IPS DF 4.7 (cell line): ENCODE results near the gene B3GAT1.
A peak's percentile ranks its signal among the peaks of the same experiment; 100 is the strongest.

ENCODE experiments used
- DNase-seq: peaks from one replicate; pipeline ENCODE4 v3.0.0-alpha.2; 2013; ENCODE audit warnings: low spot score; ENCODE audit errors: extremely low read depth

B3GAT1 gene

DNA sequence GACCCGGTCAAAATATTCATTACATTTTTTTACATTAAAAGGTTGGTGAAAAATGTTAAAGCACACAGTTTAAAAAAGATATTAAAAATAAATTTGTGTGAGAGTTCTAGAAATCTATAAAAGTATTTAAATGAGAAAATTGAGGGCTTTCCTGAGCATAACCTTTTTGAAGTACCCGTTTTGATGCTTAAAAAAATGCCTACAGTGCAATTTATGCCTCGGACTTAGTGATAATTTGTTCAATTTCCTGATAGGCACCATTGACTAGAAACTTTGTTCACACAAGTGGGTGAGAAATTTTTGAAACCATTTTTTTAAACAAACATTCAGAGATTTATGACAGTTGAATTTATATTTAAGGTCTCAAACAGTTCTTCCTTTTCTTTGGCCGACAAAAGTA is 29.7 kb upstream of the B3GAT1 start:
- DNase-seq = no peak

DNA sequence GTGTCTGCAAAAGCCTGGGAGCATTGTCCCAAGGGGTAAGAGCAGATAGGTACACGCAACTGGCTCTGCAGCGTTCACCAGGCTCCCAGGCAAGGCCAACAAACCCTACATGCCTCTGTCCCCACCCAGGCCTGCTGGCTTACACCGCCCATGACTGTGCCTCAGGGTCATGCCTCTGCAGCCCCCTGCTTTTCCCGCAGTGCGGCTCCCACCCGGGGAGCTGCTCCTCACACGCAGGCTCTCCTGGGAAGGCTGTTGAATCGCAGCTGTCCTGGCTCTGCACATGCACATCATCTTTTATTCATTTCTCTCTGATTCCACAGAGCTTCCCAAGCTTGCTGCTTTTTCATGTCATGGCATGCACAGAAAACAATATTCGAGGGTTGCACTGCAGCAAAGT is 29.2 kb upstream of the B3GAT1 start:
- DNase-seq = no peak

DNA sequence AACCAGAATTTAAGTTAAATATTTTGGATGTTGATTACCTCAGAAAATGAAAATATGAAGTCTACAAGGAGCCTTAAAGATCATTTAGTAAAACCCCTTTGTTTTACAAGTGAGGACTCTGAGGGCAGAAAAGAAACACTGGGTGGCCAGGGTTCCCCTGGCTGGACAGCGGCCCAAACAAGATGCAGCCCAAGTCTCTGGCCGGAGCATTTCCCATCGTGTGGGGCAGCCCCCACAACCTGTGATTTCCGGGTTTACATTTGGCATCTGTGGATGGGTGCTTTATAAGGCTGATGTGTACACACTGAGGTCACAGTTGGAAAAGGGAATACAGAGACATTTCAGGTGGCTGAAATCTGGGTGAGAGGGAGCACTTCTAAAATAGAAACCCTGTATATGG is 28.8 kb upstream of the B3GAT1 start:
- no peak for DNase-seq

DNA sequence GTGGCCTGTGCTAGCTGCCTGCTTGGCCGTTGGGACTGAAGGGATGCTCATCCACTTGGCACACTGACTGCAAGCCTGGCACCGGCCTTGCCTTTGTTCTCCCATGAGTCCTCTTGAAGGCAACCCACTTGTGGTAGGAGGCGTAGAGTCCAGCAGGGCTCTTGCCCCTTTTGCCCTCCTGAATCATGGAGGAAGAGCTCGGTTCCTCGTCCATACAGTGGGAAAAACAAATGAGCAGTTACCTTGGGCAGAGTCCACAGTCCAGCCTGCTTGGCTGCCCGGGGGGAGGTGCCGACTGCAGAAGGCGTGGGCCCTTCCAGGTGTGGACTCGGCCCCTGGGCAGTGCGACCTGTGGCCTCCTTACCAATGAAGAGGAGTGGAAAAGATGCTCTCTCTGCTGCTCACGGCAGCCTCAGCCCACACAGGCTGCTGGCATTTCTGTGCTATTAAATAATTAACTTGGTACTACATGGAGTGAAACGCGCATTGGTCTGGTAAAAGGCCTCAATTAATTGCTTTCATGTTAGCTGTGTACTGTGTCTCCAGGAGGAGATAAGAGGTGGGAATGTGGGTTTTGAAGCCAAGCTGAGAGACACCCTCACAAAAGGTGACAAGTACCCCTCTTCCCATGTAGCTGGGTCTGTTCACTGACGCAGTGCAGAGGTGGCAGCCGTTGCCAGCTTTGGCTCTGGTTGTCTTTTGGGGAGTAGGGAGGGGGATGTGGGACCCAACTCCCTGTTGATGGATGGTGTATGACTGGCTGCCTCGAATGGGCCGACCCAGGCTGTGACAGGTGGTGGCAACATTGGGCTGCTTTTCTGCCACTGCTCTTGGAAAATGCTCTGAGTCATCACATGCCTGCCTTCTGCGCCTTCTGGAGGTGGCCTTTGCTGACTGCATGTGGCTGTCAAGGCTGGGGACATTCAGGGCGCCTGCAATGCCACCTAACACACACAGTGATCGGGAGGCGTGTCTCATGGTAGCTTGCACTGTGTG is 26.8 kb upstream of the B3GAT1 start:
- no peak for DNase-seq

DNA sequence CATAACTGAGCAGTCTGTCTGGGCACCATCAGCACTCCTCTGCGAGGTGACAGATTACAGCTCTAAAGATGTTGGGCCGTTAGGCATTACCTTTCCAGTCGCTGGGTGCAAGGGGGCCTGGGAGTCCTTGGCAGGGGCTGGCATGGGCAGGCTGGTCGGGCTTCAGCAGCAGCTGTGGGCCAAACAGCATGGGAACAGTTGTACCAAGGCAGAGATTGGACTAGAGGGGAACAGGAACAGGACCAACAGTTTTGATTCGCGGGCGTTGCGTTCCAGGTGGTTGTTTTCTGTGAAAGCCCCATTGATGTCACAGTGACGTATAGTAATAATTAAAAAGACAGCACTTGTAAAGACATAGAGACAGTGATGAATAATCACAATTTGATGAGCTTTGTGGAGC is 25.8 kb upstream of the B3GAT1 start:
- no peak for DNase-seq

DNA sequence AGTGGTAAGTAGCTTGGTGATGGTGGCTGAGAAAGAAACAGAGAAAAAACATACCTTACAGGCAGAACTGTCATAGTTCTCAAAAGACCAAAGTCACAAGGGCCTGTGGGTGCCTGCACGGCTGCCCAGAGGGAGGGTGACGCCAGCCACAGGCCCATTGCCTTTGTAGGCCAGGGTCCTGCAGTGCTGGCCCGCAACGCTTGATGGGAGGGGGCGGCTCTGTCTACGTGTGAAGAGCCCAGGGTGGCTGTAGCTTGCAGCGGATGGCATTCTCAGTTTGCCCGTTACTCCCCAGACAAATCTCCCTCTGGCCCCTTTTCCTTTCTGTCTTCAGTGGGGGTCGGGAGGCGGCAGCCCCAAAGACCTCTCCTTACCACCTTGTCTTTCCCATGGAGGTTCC is 24.7 kb upstream of the B3GAT1 start:
- DNase-seq = no peak

DNA sequence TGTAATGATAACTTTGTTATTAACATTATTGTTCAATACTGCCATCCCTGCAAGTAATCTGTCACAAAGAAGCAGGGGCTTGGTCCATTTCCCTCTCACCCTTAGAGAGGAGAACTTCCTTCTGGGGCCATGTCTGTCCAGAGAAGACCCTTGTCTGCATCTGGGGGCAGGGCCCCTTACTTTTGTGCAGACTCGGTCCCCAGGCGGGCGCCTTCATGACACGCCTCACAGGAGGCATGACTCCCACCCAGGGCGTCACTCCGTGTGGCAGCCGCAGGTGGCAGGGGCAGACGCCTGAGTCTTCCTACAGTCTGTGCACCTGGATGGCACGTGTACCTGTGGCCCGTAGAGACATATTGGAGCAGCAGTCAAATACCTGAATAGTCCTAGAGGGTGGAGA is 21.8 kb upstream of the B3GAT1 start:
- no peak for DNase-seq

DNA sequence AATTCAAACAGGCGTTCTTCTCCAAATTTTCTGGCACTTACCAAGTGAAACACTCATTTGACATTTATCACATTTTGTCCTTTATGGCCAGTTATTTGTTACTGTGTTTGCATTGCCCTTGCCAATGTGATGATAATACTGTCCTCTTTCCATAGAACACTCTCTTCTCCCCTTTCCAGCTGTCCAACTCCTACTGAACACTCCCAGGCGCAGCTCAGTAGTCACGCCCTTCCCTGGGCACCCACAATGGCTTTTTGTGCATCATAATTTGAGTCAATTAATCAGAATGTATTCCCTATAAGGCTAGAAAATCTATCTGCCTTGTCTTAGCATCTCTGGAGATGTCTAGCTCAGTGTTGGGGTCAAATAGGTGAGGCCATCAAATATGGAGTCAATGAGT is 21.2 kb upstream of the B3GAT1 start:
- no peak for DNase-seq

DNA sequence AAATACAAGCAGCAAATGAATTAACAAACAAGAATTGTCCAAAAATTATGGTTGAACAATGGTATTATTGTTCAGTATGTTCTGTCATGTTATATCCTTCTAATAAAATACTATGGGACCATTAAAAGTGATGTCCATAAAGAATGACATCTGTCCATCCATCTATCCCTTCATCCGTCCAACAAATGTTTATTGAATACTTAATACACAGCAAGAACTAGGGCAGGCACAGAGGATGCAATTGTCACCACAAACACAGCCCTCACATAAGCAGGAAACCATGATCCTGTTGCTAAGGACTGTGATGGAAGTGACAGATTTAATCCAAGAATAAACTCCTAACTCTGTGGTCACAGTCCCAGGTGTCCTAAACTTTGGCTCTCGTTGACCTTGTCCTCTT is 20.7 kb upstream of the B3GAT1 start:
- no peak for DNase-seq

DNA sequence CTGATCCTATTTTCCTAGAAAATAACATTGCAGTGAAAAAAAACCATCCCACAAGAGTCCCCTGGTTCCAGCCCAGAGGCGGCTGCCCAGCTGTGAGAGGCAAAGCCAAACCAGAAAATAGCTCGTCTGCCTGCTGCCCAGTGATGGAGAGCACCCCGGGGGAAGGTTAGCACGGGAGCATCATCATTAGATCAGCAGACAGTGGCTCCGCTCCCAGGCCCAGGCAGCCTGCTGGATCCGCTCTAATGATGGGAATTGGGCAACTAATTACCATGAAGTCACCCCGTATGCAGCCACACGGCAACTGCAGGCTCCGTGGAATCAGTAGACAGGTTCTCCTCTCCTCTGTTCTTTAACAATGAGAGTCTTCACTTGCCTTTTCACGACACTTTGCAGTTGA is 17.1 kb upstream of the B3GAT1 start:
- no peak for DNase-seq

DNA sequence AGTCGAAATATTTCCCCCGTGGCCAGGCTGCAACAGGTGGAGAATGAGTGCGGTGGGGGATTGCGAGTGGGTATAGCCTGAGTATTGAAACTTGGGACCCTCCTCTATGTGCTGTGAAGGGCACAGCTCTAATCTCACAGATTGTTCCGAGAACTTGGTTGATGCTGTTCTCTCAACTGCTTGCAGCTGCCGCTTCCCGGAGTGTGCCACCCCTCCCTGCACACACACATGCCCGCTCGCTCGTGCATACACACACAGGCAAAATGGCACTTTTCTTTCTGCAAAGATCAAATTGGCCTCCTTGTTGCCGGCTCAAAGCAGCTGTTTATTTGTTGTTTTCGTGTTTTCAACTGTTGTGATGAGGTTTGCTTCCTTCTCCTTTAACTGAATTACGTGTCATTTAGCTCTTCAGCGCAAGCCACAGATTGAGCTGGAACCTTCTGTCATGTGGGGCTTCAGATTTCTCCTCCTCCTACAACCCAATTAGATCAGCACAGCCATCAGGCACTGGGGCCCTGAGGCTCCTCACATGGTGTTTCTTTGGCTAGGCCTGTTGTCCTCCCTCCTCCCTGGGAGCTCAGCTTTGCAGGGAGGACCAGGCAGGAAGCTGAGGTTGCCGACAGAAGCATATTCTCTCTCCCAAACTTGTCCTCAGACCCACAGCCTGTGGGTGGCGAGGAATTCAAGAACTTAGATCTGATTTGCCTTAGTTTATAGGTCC is 13.9 kb upstream of the B3GAT1 start:
- no peak for DNase-seq

DNA sequence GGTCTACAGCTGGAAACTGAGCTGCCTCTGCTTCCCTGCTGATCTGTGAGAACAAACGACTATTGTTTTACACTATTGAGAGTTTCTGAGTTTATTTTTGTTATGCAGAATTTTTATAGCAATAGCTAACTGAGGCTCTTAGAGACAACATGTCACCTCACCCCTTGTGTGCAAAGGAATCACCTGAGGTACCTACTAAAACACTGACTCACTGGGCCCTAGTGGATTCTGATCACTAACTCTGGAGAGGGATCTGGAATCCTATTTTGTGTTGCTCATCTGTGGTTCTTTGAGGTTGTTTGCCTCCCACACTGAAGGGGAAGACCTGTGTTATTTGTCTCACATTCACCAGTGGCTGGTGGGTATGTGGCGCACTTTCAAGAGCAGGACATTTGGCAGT is 13.4 kb upstream of the B3GAT1 start:
- no peak for DNase-seq

DNA sequence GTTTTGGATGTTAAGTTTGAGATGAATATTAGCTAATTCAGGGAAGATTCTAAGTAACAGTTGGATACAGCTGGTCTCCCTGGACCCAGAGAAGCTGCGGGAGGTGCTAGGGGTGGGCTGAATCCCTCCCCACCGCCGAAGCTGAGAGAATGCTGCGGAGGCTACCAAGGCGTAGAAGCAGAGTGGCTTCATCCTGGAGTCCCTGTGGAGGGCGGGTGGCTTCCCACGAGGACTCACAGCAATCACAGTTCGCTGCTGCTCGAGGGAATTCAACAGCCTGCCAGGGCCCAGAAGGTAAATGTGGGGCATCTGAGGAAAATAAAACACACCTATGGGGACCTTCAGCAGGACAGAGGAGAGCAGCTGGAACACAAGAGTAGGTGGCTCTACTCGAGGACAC is 11.1 kb upstream of the B3GAT1 start:
- no peak for DNase-seq

DNA sequence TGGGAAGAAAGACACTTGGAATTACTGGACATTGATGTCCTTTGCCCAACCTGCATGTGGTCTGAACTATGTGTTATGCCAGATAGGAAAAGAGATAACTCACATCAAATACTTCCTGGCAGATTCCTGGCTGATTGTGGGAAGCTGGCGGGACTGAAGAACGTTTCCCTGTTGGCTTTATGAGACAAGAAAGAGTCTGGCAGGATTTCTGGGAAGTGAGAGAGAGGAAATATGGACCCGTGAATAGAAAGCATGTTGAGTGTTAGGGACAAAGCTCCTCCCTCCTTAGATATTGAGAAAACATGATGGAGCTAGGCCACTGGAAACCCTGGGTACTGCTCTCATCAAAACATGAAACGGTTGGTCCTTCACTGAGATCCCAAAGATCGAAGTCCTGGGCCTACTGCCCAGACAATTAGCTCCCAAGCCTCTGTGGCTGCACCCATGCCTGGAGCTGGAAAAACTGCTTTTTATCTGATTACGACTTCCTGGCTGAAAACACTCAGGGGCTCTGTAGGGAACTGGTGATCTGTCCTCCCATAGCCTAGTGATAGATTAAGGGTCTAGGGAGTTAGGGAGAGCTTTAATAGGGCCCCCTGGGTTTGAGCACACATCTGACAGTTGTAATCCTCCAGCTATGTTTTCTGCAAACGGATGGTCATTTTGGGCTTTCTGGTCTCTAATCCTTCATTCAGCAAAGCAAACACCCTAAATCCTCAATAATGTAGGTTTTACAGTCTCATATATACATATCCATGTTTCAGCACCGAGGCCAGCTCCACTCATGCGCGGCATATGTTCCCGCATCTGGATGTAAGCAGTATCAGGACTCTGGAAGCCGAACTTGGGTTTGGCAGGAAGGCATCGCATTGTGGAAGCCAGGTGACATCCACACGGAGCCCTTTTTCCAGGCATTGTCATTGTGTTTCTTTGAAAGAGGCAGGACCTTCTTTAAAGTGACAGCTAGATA is 6.1 kb upstream of the B3GAT1 start:
- no peak for DNase-seq

DNA sequence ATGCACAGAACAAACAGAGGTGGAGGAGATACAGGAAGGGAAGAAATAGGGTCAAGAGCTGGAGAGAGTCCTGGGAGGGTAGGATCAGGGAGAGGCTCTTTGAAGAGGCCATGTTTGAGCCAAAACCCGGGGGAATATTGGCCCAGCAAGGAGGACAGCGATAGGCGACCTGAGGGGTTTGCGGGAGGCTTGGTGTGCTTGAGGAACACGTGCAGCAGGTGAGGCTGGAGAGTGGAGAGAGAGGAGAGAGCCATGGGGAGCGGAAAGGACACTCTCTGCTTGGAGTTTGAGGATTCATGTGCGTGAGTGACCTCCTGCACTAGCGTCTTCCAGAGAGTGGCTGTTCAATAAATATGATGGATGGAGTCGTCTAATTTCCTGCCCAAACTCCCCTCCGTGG is 4.7 kb upstream of the B3GAT1 start:
- DNase-seq = no peak

DNA sequence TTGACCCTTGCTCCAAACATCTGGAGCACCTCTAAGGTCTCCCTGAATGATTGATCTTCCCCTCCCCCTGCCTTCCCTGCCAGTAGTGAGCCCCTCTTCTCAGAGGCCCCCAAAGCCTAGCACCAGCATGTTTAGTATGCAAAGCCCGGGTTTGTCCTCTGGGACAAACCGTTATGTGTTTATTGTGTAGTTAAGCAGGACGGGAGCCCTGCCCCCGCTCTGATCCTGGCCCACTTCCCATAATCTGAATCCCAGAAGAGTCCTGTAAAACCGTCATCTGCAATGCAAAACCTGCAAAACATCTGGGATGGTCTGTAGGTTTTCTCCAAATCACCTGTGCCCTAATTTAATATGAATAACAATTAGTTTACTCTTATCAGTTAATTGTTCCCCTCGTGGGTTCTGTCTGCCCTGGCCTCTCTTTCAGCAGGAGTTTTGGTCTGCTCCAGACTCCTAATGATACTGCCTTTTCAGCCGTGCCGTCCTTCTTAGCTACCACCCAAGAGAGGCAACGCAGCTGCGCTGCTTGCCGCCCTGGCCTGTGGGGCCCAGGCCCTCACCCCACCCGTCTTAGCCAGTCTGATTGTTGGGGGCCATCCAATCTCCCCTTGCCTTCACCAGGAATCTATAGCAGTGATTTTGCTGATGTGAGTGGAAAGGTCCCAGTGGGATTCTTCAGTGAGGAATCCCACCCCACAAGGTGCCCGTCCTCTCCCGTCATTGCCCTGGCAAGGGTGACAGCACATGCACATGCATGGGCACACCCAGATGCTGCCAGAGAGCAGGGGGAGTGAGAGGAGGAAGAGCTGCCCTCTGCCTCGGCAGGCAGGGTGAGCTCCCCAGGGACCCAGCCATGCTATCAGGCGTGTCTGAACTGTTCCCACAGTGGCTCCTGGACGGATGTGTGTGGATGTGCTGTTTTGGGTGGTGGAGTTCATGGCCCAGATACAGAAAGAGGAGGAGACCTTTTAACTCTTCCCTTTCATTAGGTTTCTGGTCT is 3.0 kb upstream of the B3GAT1 start:
- DNase-seq = no peak

DNA sequence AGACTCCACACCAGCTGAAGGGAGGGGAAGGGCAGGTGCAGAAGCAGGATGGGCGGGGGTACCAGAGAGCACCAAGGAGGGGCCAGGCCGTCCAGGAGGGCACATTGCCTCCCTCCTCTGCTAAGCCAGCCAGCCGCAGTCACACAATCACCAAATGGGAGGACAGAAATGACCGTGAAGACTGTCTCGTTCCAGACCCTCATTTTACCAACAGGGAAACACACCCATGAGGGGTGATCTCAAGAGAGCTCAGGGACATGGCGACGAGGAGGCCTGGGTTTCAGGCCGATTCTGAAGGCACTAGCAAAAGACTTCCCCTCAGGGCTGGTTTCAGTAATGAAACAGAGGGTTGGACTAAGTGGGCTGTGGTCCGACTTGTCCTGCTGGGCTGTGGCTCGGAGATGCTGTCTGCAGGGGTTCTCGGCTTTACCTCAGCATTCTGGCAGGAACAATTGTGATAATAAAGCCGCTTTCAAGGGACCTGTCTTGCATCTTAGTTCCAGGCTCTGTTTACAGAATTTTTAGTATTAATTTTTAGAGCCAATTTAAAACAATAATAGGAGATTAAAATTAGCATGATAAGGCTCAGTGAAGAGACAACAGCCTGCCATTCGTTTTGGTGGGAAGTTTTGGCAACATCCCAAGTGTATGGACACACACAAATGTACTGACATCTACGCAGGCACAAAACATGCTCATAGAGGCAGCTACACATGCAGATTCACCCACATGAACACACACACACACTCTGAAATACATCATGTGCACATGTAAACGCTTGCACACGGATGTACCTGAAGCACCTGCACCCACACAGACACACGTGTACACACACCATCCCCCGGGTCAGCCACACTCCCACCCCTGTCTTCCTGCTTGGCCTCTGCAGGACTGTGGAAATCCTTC is 2.0 kb upstream of the B3GAT1 start:
- DNase-seq = no peak

DNA sequence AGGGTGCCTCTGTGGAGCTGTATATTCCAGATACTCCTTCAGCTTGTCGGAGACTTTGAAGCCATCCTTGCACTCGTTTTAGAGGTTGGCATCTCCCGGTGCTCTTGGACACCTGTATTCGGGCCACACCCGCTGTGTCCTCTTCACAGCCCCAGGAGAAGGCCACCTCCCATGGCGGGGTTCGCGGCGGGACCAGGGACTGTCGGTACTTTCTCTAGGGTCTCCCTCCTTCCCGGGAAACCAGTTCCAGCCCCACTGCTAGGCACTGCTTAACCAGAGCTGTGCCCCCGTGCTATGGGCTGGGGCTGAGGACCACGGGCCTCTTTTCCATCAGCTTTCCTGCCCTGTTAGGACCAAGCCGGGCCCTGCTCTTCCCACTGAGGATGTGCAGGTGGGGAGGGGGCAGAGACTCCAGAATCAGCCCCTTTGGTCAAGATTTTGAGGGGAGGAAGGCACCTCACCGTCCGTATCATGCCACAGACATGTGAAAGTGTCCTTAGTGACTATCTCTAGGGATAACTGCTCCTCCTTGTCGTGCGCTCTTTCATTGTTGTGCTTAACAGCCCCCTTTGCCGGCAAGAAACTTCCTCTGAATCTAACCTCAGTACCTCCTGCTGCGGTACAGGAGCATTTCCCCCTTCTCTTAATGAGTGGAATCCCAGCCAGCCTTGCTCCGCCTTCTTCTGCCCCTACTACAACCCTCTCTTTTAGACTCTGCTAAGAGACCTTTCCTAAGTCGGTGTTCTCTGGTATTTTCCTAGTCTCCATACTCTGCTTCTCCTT is 1.2 kb upstream of the B3GAT1 start:
- DNase-seq = peak; percentile 30
